Omental fat pad (tissue), 4 donors: Measurements from ENCODE around the gene ARL4C. TPM values are rescaled to one million over a fixed set of nuclear protein-coding genes. Genes with fewer than 3 reads are reported as not detected.

Experiments used
- ATAC-seq: fragments of 150-250 bp; one replicate; pipeline ENCODE4 v1.9.1; 2016; ENCODE audit warnings: mild to moderate bottlenecking, moderate library complexity; ENCODE audit not compliant: low FRiP score
- DNase-seq: peaks from one replicate; pipeline ENCODE4 v3.0.0-alpha.2; 2019; ENCODE audit warnings: low spot score
- CTCF ChIP-seq, 3 donors: fragments of 450-650 bp; IDR thresholded peaks; one replicate each; pipeline ENCODE4 v1.5.1; 2016 to 2017; ENCODE audit warnings: antibody characterized with exemption in 3 of 3, mild to moderate bottlenecking in 3 of 3, moderate library complexity in 2 of 3
- total RNA-seq, 4 donors: library from RNA; depleted of rRNA; stranded (reverse); fragments of >200 nt; gene quantifications; one replicate each; pipeline ENCODE4 v1.1.0, GENCODE V29; 2016

Gene ARL4C
- total RNA-seq, 4 donors from 2014 or later = 13.7 to 32.2 (median 19.3) TPM

GRCh38 chr2:234534515-234534914, 37.6 kb upstream of the ARL4C start:
- DNase-seq (no peak), ATAC-seq (no peak)
- no peak for TF ChIP-seq CTCF (IDR thresholded peaks at IDR 0.05)

GRCh38 chr2:234533626-234534025, 36.7 kb upstream of the ARL4C start:
- TF ChIP-seq CTCF (IDR thresholded peaks at IDR 0.05) = no peak
- ATAC-seq (no peak), DNase-seq (no peak)

GRCh38 chr2:234528410-234529148, 31.7 kb upstream of the ARL4C start:
- ATAC-seq = no peak
- TF ChIP-seq CTCF (IDR thresholded peaks at IDR 0.05) = no peak
- no peak for DNase-seq

GRCh38 chr2:234526711-234527110, 29.8 kb upstream of the ARL4C start:
- no peak for TF ChIP-seq CTCF (IDR thresholded peaks at IDR 0.05)
- DNase-seq = no peak
- no peak for ATAC-seq

GRCh38 chr2:234521536-234521935, 24.7 kb upstream of the ARL4C start:
- TF ChIP-seq CTCF (IDR thresholded peaks at IDR 0.05) = no peak
- DNase-seq = no peak

GRCh38 chr2:234518986-234519642, 22.2 kb upstream of the ARL4C start:
- no peak for DNase-seq
- no peak for ATAC-seq
- no peak for TF ChIP-seq CTCF (IDR thresholded peaks at IDR 0.05)

More at GRCh38 chr2:234521536-234521935, 24.7 kb upstream of the ARL4C start:
- no peak for ATAC-seq

GRCh38 chr2:234517971-234518370, 21.1 kb upstream of the ARL4C start:
- no peak for TF ChIP-seq CTCF (IDR thresholded peaks at IDR 0.05)
- DNase-seq (no peak), ATAC-seq (no peak)
